Lung (tissue), 12 donors: ENCODE data around the gene PTBP1. TPM values are rescaled to one million over a fixed set of nuclear protein-coding genes. Genes with fewer than 3 reads are reported as not detected.

Experiments
- ATAC-seq: fragments of 200-7000 bp; cut with Tn5 transposase; one replicate; pipeline ENCODE4 v1.9.1; 2020; ENCODE audit warnings: moderate number of reproducible peaks; ENCODE audit not compliant: insufficient read depth, low FRiP score
- DNase-seq, 3 donors: peaks; one replicate each; pipeline ENCODE4 v3.0.0-alpha.2; 2013 to 2017
- H3K27ac ChIP-seq, 2 donors: one replicate each; pipeline ENCODE4 v1.5.1; 2013; ENCODE audit warnings: mild to moderate bottlenecking in 2 of 2, moderate library complexity in 2 of 2, control low read depth in 1 of 2, inconsistent platforms in 1 of 2, low read depth in 1 of 2, low read length in 1 of 2
- H3K27me3 ChIP-seq, 3 donors: one replicate each; pipeline ENCODE4 v1.5.1; 2013; ENCODE audit warnings: low read length in 2 of 3; ENCODE audit not compliant: control insufficient read depth in 3 of 3, insufficient read depth in 3 of 3
- H3K36me3 ChIP-seq, 4 donors: one replicate each; pipeline ENCODE4 v1.5.1; 2013; ENCODE audit warnings: low read length in 4 of 4, mild to moderate bottlenecking in 1 of 4, moderate library complexity in 1 of 4; ENCODE audit not compliant: control insufficient read depth in 4 of 4, insufficient read depth in 4 of 4
- H3K4me1 ChIP-seq, 5 donors: one replicate each; pipeline ENCODE4 v1.5.1; 2013; ENCODE audit warnings: low read length in 5 of 5, mild to moderate bottlenecking in 2 of 5, moderate library complexity in 1 of 5; ENCODE audit not compliant: control insufficient read depth in 5 of 5, insufficient read depth in 5 of 5
- H3K4me3 ChIP-seq: one replicate; pipeline ENCODE4 v1.5.1; 2013; ENCODE audit warnings: mild to moderate bottlenecking, control low read depth, moderate library complexity
- H3K9ac ChIP-seq, 2 donors: one replicate each; pipeline ENCODE4 v1.5.1; 2013; ENCODE audit warnings: low read length in 2 of 2, control low read depth in 1 of 2; ENCODE audit not compliant: insufficient read depth in 1 of 2
- H3K9me3 ChIP-seq, 4 donors: one replicate each; pipeline ENCODE4 v1.5.1; 2013; ENCODE audit warnings: low read length in 3 of 4, mild to moderate bottlenecking in 1 of 4, moderate library complexity in 1 of 4; ENCODE audit not compliant: control insufficient read depth in 4 of 4, insufficient read depth in 3 of 4
- CTCF ChIP-seq: IDR thresholded peaks from 2 replicates; pipeline ENCODE4 v1.5.1; 2012; ENCODE audit warnings: mild to moderate bottlenecking; ENCODE audit errors: control extremely low read depth, extremely low read depth
- WGBS, 2 donors: extraction: QIAGEN DNeasy Blood & Tissue Kit; methylation state at CpG; one replicate each; pipeline ENCODE4 v1.1.7; 2013; 5-methylcytosine and 5-hydroxymethylcytosine counted together
- polyA plus RNA-seq, 2 donors: library from polyadenylated mRNA; stranded (reverse); fragments of 200-250 nt; gene quantifications; one replicate each; pipeline ENCODE4 v1.2.1, GENCODE V29; 2013
- total RNA-seq, 2 donors: library from RNA; depleted of rRNA in 1 of 2; stranded (reverse); fragments of >200 nt in 1 of 2; gene quantifications; one replicate each; pipeline ENCODE4 v1.2.1, GENCODE V29; 2014 to 2021
- donor health status: control.
- donor health status: control.
- donor health status: Bipolar disorder and iron deficiency.
- donor health status: healthy.
- donor health status: DM: yes; HTN: yes; CAD: no.

Gene PTBP1
- total and polyA plus RNA-seq, 4 donors, result 112 to 321 (median 203) TPM

- Histone ChIP-seq H3K9me3 (no peaks in the 10 kb centered on the region), H3K4me1 (peaks cover 0 to 10% (median 0%) of the 10 kb centered on the region in 5 donors), H3K36me3 (no peaks in the 10 kb centered on the region), H3K27me3 (peaks cover 0 to 14% (median 6%) of the 10 kb centered on the region in 3 donors), H3K9ac (no peak overlapping the region), H3K4me3 (no peak overlapping the region), H3K27ac (no peak overlapping the region)
- TF ChIP-seq CTCF, result no peak
- WGBS, 2 donors, result 3% methylated on average over 39 to 46 of the region's 46 CpGs
- ATAC-seq, result no peak
- DNase-seq, result no peak
Observed at GRCh38 chr19:843180-843835, 46.1 kb downstream of the PTBP1 start.

DNA sequence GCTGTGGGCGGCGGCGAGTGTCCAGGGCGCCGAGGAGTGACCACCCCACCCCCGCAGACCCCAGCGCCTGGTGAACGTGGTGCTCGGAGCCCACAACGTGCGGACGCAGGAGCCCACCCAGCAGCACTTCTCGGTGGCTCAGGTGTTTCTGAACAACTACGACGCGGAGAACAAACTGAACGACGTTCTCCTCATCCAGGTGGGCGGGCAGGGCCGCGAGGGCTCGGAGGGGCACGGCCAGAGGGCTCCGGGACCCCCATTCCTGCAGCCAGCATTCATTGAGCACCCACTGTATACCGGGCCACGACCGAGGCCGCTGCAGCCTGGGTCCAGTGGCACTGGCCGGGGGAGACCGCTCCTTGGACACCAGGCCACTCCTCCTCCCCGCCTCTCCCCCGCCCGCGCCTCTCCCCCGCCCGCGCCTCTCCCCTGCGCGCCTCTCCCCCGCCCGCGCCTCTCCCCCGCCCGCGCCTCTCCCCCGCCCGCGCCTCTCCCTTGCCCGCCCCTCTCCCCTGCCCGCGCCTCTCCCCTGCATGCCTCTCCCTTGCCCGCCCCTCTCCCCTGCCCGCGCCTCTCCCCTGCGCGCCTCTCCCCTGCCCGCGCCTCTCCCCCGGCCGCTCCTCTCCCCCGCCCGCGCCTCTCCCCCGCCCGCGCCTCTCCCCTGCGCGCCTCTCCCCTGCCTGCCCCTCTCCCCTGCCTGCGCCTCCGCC is 46.7 kb downstream of the PTBP1 start:
- Histone ChIP-seq H3K27ac (no peak overlapping the region), H3K9me3 (no peaks in the 10 kb centered on the region), H3K27me3 (peaks cover 0 to 17% (median 6%) of the 10 kb centered on the region in 3 donors), H3K36me3 (no peaks in the 10 kb centered on the region), H3K9ac (no peak overlapping the region), H3K4me1 (peaks cover 0 to 10% (median 0%) of the 10 kb centered on the region in 5 donors), H3K4me3 (no peak overlapping the region)
- WGBS, 2 donors, result 9 to 13% methylated on average over 35 to 62 of the region's 70 CpGs
- no peak for ATAC-seq
- no peak for TF ChIP-seq CTCF
- DNase-seq, result no peak

DNA sequence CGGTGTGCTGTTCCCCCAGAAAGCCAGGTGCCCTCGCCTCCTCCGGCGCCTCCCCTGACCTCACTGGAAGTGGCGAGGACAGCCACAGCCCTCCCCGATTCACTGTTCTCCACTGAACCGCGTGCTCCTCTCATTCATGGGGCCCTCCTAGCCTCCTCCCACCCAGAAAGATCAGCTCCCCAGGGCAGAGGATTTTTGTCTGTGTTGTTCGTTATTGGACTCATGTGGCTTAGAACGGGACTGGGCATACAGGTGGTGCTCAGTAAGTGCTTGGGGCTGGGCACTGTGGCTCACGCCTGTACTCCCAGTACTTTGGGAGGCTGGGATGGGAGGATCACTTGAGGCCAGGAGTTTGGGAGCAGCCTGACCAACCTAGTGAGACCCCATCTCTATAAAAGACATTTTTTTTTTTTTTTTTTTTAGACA is 47.3 kb downstream of the PTBP1 start:
- DNase-seq (no peak), ATAC-seq (no peak)
- no peak for TF ChIP-seq CTCF
- Histone ChIP-seq H3K4me3 (no peak overlapping the region), H3K9me3 (no peaks in the 10 kb centered on the region), H3K36me3 (no peaks in the 10 kb centered on the region), H3K9ac (no peak overlapping the region), H3K27ac (no peak overlapping the region), H3K4me1 (peaks cover 0 to 10% (median 0%) of the 10 kb centered on the region in 5 donors), H3K27me3 (peaks cover 0 to 17% (median 6%) of the 10 kb centered on the region in 3 donors)
- 16 to 21% methylated on average over 11 of the region's 11 CpGs for WGBS, 2 donors
